ENCODE data around the gene MRGPRG. TPM values are rescaled to one million over a fixed set of nuclear protein-coding genes. Genes with fewer than 3 reads are reported as not detected.
"Not testable (repeated sequence)": the region's sequence is repeated elsewhere in the genome, so short reads cannot be mapped to it uniquely, and the experiment has no call there.

Gene MRGPRG, protein sequence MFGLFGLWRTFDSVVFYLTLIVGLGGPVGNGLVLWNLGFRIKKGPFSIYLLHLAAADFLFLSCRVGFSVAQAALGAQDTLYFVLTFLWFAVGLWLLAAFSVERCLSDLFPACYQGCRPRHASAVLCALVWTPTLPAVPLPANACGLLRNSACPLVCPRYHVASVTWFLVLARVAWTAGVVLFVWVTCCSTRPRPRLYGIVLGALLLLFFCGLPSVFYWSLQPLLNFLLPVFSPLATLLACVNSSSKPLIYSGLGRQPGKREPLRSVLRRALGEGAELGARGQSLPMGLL
- total RNA-seq: not detected
- not detected for polyA plus RNA-seq
- long read RNA-seq, donor 1: 0 reads
- long read RNA-seq, donor 2: 0 reads
- long read RNA-seq, donor 3: 0 reads

DNA sequence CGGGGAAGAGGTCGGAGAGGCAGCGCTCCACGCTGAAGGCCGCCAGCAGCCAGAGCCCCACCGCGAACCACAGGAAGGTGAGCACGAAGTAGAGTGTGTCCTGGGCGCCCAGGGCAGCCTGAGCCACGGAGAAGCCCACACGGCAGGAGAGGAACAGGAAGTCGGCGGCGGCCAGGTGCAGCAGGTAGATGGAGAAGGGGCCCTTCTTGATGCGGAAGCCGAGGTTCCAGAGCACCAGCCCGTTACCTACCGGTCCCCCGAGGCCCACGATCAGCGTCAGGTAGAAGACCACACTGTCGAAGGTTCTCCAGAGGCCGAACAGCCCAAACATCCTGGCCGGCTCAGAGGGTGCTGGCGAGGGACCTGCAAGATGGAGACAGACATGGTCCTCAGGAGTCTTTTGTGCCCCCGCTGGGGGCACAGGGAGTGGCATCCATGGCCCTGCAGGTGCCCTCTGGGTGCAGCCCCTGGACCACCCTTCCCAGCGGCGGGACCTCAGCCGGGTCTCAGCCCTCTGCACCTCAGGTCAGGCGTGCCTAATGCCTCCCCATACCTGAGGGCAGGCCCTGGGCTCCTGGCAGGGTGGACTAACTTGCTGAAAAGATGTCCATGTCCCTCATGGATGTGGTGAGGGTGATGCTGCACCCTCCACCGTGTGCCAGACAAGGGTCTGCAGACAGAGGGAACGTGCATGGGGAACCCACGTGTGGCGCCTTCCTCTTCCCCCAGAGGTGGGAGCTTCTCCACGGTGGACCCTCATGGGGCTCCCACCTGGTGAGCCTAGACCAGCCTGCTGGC lies at the start of gene MRGPRG:
Gene MRGPRG (minus strand): TSS at position 331 of the 798 bp plus-strand sequence. CDS start 0 bp downstream, at position 331.
- Histone ChIP-seq H3K27ac (no peak within 1 kb of the TSS), H3K4me1 (peaks cover 0 to 15% (median 0%) of the 10 kb centered on the region in 12 donors), H3K36me3 (no peaks in the 10 kb centered on the region), H3K4me3 (no peak within 1 kb of the TSS), H3K9me3 (no peaks in the 10 kb centered on the region), H3K27me3 (peaks cover 0 to 73% (median 27%) of the 10 kb centered on the region in 9 donors)
- DNase-seq (peak in 1 of 5 donors; percentile 14), ATAC-seq (no peak)
- 79 to 85% (median 84%) methylated on average over 14 to 35 of the region's 35 CpGs for WGBS, 4 donors
- intact Hi-C loops (cut with DNase I): loop anchor here in 9 of 10 donors (5.0 to 10.0 kb wide), 7 partner anchors 106 to 184 kb away; no protein-coding TSS in a partner anchor
- TF ChIP-seq, protein P1, sequence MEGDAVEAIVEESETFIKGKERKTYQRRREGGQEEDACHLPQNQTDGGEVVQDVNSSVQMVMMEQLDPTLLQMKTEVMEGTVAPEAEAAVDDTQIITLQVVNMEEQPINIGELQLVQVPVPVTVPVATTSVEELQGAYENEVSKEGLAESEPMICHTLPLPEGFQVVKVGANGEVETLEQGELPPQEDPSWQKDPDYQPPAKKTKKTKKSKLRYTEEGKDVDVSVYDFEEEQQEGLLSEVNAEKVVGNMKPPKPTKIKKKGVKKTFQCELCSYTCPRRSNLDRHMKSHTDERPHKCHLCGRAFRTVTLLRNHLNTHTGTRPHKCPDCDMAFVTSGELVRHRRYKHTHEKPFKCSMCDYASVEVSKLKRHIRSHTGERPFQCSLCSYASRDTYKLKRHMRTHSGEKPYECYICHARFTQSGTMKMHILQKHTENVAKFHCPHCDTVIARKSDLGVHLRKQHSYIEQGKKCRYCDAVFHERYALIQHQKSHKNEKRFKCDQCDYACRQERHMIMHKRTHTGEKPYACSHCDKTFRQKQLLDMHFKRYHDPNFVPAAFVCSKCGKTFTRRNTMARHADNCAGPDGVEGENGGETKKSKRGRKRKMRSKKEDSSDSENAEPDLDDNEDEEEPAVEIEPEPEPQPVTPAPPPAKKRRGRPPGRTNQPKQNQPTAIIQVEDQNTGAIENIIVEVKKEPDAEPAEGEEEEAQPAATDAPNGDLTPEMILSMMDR (IDR thresholded peaks at IDR 0.05): no peak
- no peak for TF ChIP-seq POLR2A (IDR thresholded peaks at IDR 0.05)

DNA sequence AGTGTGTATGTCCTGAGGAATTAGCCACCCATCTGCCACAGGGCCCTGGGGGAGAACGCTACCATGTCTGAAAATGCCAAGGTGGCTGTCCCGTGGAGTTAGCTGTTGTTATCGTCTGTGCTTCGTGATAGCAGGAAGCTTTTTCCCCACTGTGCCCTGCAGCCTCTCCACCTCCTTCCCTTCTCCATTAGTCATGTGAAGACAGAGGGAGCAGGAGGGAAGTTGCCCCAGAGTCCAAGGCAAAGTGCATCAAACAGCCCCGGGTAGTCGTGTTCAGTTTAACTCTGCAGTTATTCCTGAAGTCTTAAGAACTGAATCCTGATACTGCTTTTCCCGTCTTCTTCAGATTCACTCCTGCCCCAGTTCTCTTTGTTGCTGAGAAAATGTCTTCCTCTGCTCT lies 43.9 kb upstream of the MRGPRG start:
- H3K9me3 ChIP-seq; H3K4me1 ChIP-seq; DNase-seq; H3K27ac ChIP-seq; H3K36me3 ChIP-seq; H3K4me3 ChIP-seq; H3K27me3 ChIP-seq; ATAC-seq; intact Hi-C loops (cut with DNase I): not testable (repeated sequence)
- 51 to 57% (median 54%) methylated on average over 5 to 6 of the region's 7 CpGs; no CpG with 5 or more reads in 1 of the 4 donors for WGBS, 4 donors

DNA sequence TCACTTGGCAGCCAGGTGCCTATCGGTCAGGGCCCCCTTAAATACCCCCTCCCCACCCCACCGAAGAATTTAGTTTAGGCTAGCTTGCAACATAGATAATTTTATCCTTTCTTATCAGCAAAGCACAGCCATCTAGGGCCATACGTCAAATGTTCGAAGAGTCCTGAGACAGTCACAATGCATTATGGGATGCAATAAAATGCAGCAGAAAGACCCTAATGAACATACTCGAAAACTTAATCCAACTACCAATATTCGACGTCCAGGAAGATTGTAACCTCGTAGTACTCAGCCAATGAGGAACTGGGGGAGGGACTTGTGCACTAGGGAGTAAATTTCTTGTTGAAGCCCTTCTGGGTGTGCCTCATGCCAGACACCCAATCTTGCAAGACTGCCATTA lies 43.2 kb upstream of the MRGPRG start:
- DNase-seq; ATAC-seq; H3K9me3 ChIP-seq; H3K36me3 ChIP-seq; H3K27me3 ChIP-seq; H3K27ac ChIP-seq; H3K4me1 ChIP-seq; intact Hi-C loops (cut with DNase I); H3K4me3 ChIP-seq: not testable (repeated sequence)
- 10 to 72% (median 49%) methylated on average over 2 to 7 of the region's 8 CpGs for WGBS, 4 donors

DNA sequence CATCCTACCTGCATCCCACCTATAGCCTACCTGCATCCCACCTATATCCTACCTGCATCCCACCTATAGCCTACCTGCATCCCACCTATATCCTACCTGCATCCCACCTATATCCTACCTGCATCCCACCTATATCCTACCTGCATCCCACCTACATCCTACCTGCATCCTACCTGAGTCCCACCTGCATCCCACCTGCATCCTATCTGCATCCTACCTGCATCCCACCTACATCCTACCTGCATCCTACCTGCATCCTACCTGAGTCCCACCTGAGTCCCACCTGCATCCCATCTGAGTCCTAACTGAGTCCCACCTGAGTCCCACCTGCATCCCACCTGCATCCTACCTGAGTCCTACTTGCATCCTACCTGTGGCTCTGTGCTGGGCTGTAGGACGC lies 38.9 kb upstream of the MRGPRG start:
- H3K27ac ChIP-seq; intact Hi-C loops (cut with DNase I); H3K9me3 ChIP-seq; H3K36me3 ChIP-seq; H3K4me1 ChIP-seq; ATAC-seq; DNase-seq; H3K27me3 ChIP-seq; H3K4me3 ChIP-seq: not testable (repeated sequence)
- 64 to 94% (median 89%) methylated on average over 1 of the region's 1 CpG for WGBS, 4 donors

DNA sequence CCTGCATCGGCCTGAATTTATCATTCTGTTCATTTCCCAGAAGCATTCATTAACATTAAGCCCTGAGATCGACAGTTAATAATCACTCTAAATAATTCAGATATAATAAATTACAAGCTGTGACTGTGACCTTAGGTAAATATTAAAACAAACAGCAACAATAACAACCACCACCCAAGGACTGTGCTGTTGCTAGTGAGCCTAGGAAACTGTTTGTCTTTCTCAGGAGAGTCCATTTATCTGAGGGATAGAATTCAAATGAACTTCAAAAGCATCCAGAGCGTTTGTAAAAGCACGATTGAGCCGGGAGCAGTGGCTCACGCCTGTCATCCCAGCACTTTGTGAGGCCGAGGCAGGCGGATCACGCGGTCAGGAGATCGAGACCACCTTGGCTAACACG lies 36.6 kb upstream of the MRGPRG start:
- DNase-seq; H3K27me3 ChIP-seq; H3K9me3 ChIP-seq; ATAC-seq; H3K4me1 ChIP-seq; intact Hi-C loops (cut with DNase I); H3K36me3 ChIP-seq; H3K27ac ChIP-seq; H3K4me3 ChIP-seq: not testable (repeated sequence)
- WGBS, 4 donors: 83 to 98% (median 95%) methylated on average over 1 to 6 of the region's 12 CpGs

DNA sequence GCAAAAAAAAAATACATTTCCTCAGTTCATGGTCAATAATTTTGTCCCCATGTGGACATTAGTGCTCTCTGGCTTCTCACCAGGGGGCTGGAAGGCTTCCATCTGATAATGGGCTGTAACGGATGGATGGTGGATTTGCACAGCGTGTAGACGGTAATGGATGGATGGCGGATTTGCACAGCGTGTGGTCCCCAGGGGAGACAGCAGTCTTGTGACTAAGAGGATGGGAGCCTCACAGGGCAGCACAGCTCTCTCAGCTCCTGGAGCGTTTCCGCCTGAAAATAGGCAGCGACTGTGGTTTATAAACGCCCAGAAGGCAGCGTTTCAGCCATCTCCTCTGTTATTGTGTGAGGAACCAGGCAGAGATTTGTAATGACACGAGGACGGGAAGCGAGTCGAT lies 36.2 kb upstream of the MRGPRG start:
- H3K4me3 ChIP-seq; H3K9me3 ChIP-seq; ATAC-seq; H3K27ac ChIP-seq; intact Hi-C loops (cut with DNase I); H3K27me3 ChIP-seq; DNase-seq; H3K4me1 ChIP-seq; H3K36me3 ChIP-seq: not testable (repeated sequence)
- no CpG with 5 or more reads among the region's 14 CpGs for WGBS, 4 donors

Measured in heart left ventricle (tissue), 16 donors.